ENCODE results near the gene KANSL2. TPM values are rescaled to one million over a fixed set of nuclear protein-coding genes. Genes with fewer than 3 reads are reported as not detected.
"Not testable (repeated sequence)": the region's sequence is repeated elsewhere in the genome, so short reads cannot be mapped to it uniquely, and the experiment has no call there.

The KANSL2 gene
- total RNA-seq, 2 experiments from 2014 or later: 40.3 to 42.2 TPM

DNA sequence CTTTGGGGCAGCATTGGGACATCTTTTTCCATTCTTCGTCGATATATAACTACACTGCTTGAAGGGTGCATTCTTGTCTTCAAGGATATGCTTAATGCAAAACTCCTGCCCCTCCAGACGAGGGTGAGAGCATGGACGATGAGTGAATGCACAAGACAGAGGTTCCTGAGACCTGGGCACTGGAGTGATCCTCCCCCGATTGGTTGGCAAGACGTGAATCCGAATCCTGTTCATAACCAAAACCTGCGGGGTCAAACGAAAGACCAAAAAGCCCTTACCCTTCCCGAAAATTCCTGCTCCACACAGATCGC lies 684 bp downstream of the KANSL2 start:
- Mint-ChIP-seq H3K27me3 (no peaks in the 10 kb centered on the region), H3K4me3 (peak overlapping the region; percentile 99), H3K9me3 (no peaks in the 10 kb centered on the region), H3K4me1 (peaks cover 48% of the 10 kb centered on the region), H3K36me3 (ENCODE audit: low read depth) (peaks cover 50% of the 10 kb centered on the region), H3K27ac (peak overlapping the region; percentile 91)
- DNase-seq: no peak
- POLR2A ChIA-PET: interaction anchor here (0.9 to 2.8 kb wide), 18 partner anchors 9 to 1289 kb away, joined by 3 to 52 read pairs (median 6); partner anchors contain the start of genes CACNB3, CCNT1, DDX23 and RPAP3
- CTCF ChIA-PET: interaction anchor here (0.7 kb wide), 1 partner anchor 12 kb away, joined by 3 read pairs; no protein-coding TSS in a partner anchor

DNA sequence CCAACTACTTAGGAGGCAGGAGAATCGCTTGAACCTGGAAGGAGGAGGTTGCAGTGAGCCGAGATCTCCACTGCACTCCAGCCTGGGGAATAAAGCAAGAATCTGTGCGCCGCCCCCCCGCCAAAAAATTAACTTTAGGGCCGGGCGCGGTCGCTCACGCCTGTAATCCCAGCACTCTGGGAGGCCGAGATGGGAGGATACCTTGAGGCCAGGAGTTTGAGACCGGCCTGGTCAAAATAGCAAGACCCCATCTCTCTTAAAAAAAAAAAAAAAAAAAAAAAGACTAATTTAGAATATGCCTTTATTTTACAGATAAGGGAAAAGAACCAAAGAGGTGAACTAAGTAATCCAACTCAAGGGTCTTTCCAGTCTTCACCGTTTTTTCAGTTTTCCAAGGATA lies 1.2 kb downstream of the KANSL2 start:
- peaks cover 50% of the 10 kb centered on the region for H3K36me3 Mint-ChIP-seq (ENCODE audit: low read depth)
- DNase-seq: no peak
- no peaks in the 10 kb centered on the region for H3K27me3 Mint-ChIP-seq
- ChIA-PET CTCF (interaction anchor here (0.7 kb wide), 1 partner anchor 13 kb away, joined by 3 read pairs; no protein-coding TSS in a partner anchor), POLR2A (interaction anchor here (2.2 to 2.4 kb wide), 2 partner anchors 134 to 450 kb away, joined by 9 to 15 read pairs; partner anchors contain the start of gene TUBA1B)
- H3K4me3 Mint-ChIP-seq: peak overlapping the region; percentile 99
- peaks cover 51% of the 10 kb centered on the region for H3K4me1 Mint-ChIP-seq
- H3K27ac Mint-ChIP-seq: peak overlapping the region; percentile 91
- no peaks in the 10 kb centered on the region for H3K9me3 Mint-ChIP-seq

DNA sequence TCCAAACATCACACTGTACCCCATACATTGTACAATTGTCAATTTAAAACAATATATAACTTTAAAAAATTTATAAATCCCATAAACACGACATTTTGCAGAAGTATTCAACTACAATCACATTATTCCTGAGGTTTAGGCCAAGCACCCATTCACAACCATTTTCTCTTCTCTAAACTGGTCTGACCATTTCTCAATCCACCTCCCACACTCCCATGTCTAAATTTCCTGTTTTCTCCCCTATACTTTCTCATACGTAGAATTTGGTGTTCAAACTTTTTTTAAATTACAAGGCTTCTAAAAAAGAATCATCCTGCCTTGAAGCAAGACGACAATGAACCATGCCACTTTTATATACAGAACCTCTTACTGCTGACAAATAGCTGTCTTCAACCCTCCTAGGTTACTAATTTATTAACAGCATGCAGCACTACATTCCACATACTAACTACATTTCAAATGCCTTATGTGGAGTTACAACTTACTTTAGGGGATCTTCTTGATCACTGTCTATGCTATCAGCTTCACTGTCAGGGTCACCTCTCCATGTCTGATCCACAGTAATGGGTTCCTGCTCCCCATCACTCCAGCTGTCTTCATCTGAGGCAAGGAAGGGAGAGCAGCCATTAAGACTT lies 3.4 kb downstream of the KANSL2 start:
- Mint-ChIP-seq H3K9me3 (no peaks in the 10 kb centered on the region), H3K4me1 (peaks cover 53% of the 10 kb centered on the region), H3K4me3 (peak overlapping the region; percentile 72), H3K27me3 (no peaks in the 10 kb centered on the region), H3K27ac (peak overlapping the region; percentile 87), H3K36me3 (ENCODE audit: low read depth) (peaks cover 55% of the 10 kb centered on the region)
- DNase-seq: no peak
- ChIA-PET POLR2A (interaction anchor here (1.1 to 2.9 kb wide), 2 partner anchors 13 to 37 kb away, joined by 3 to 10 read pairs; partner anchors contain the start of gene CCNT1), CTCF (interaction anchor here (0.7 to 1.7 kb wide), 3 partner anchors 8 to 136 kb away, joined by 3 to 4 read pairs (median 4); no protein-coding TSS in a partner anchor)

DNA sequence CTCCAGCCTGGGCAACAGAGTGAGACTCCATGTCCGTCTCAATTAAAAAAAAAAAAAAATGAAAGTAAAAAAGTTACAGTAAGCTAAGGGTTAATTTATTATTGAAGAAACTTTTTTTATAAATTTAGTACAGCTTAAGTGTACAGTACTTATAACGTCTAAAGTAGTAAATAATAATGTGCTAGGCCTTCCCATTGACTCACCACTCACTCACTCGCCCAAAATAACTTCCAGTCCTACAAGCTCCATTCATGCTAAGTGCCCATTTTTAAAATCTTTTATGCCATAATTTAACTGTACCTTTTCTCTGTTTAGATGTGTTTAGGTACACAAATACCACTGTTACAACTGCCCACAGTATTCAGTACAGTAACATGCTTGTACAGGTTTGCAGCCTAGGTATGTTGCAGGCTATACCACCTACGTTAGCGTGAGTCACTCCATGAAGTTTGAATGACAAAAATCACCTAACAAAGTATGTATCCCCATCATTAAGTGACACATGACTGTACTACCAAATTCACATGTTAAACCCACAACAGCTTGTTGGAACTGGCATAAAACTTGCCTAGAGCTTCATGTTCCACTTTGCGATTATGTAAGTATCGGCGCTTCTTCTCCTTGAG lies 10.7 kb downstream of the KANSL2 start:
- ChIA-PET CTCF (interaction anchor here (1.4 kb wide), 1 partner anchor 144 kb away, joined by 3 read pairs; no protein-coding TSS in a partner anchor), POLR2A (interaction anchor here (1.0 to 4.3 kb wide), 2 partner anchors 11 to 45 kb away, joined by 4 to 33 read pairs; partner anchors contain the start of genes CCNT1 and KANSL2)
- Mint-ChIP-seq H3K36me3 (ENCODE audit: low read depth) (peaks cover 49% of the 10 kb centered on the region), H3K27ac (no peak overlapping the region), H3K27me3 (no peaks in the 10 kb centered on the region), H3K4me1 (peaks cover 8% of the 10 kb centered on the region), H3K4me3 (no peak overlapping the region), H3K9me3 (no peaks in the 10 kb centered on the region)
- no peak for DNase-seq

DNA sequence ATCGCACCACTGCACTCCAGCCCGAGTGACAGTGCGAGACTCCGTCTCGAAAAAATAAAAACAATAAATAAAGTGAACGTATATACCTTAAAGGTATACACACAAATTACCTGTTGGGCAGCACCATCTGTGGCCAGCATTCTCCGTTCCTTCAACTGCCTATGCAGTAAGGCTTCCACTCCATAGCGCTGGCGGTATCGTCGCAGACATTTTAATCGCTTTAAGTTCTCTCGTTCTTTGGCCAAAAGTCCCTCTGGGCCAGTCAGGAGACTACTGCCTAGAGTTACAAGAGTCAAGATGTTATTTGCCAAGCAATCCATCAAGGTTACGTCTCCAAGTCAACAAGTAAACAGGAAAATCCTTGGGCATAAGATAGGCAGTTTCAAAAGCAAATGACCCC lies 13.0 kb downstream of the KANSL2 start:
- peaks cover 2% of the 10 kb centered on the region for H3K4me1 Mint-ChIP-seq
- no peaks in the 10 kb centered on the region for H3K27me3 Mint-ChIP-seq
- CTCF ChIA-PET: interaction anchor here (0.9 kb wide), 1 partner anchor 126 kb away, joined by 4 read pairs; no protein-coding TSS in a partner anchor
- no peak overlapping the region for H3K4me3 Mint-ChIP-seq
- DNase-seq: no peak
- H3K9me3 Mint-ChIP-seq: no peaks in the 10 kb centered on the region
- POLR2A ChIA-PET: interaction anchor here (1.6 kb wide), 1 partner anchor 13 kb away, joined by 3 read pairs; the partner anchor contains the start of gene KANSL2
- no peak overlapping the region for H3K27ac Mint-ChIP-seq
- peaks cover 49% of the 10 kb centered on the region for H3K36me3 Mint-ChIP-seq (ENCODE audit: low read depth)

DNA sequence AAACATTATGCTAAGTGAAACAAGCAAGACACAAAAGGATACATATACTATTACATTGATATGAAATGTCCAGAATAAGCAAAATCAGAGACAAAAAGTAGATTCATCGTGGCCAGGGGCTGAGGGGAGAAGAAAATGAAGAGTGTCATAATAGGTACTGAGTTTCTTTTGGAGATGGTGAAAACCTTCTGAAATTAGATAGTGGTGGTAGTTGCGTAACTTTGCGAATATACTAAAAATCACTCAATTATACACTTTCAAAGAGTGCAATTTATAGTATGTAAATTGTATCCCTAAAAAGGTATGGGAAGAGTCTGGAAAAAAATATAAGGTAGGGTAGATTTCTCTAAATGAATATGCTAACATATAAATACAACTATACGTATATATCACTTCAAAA lies 22.2 kb downstream of the KANSL2 start:
- Mint-ChIP-seq H3K9me3 (no peaks in the 10 kb centered on the region), H3K4me3 (no peak overlapping the region), H3K36me3 (ENCODE audit: low read depth) (peaks cover 47% of the 10 kb centered on the region), H3K27ac (no peak overlapping the region), H3K27me3 (no peaks in the 10 kb centered on the region), H3K4me1 (no peaks in the 10 kb centered on the region)
- CTCF ChIA-PET: no interaction called here
- POLR2A ChIA-PET: no interaction called here
- no peak for DNase-seq

- DNase-seq: no peak
- H3K27ac Mint-ChIP-seq: no peak overlapping the region
- no peaks in the 10 kb centered on the region for H3K4me1 Mint-ChIP-seq
- H3K4me3 Mint-ChIP-seq: no peak overlapping the region
- ChIA-PET POLR2A (no interaction called here), CTCF (no interaction called here)
- H3K9me3 Mint-ChIP-seq: no peaks in the 10 kb centered on the region
- H3K36me3 Mint-ChIP-seq (ENCODE audit: low read depth): peaks cover 51% of the 10 kb centered on the region
- no peaks in the 10 kb centered on the region for H3K27me3 Mint-ChIP-seq
Observed at GRCh38 chr12:48651681-48652080, 30.4 kb downstream of the KANSL2 start.

GRCh38 chr12:48645354-48645753 lies 36.7 kb downstream of the KANSL2 start:
- Mint-ChIP-seq H3K36me3 (ENCODE audit: low read depth) (peaks cover 48% of the 10 kb centered on the region), H3K9me3 (peaks cover 13% of the 10 kb centered on the region)
- DNase-seq, H3K4me1 Mint-ChIP-seq, H3K4me3 Mint-ChIP-seq, POLR2A ChIA-PET, H3K27ac Mint-ChIP-seq, H3K27me3 Mint-ChIP-seq: not testable (repeated sequence)
- CTCF ChIA-PET: interaction anchor here (0.7 kb wide), 1 partner anchor 1750 kb away, joined by 3 read pairs; no protein-coding TSS in a partner anchor

DNA sequence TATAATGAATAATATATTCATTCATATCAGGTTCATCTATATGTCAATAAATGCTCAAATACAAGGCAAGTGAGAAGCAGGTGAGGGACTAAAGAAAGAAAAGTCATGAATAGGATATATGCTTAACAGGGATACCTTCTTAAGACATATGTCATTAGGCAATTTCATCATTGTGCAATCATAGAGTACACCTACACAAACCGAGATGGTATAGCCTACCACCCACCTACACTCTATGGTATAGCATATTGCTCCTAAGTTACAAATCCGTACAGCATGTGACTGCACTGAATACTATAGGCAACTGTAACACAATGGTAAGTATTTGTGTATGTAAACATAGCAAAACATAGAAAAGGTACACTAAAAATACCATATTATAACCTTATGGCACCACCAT lies 39.0 kb downstream of the KANSL2 start:
- H3K27ac Mint-ChIP-seq: no peak overlapping the region
- H3K27me3 Mint-ChIP-seq: no peaks in the 10 kb centered on the region
- H3K36me3 Mint-ChIP-seq (ENCODE audit: low read depth): peaks cover 42% of the 10 kb centered on the region
- peaks cover 13% of the 10 kb centered on the region for H3K9me3 Mint-ChIP-seq
- POLR2A ChIA-PET: no interaction called here
- no peaks in the 10 kb centered on the region for H3K4me1 Mint-ChIP-seq
- CTCF ChIA-PET: no interaction called here
- no peak overlapping the region for H3K4me3 Mint-ChIP-seq
- no peak for DNase-seq

GRCh38 chr12:48641752-48642555 lies 40.1 kb downstream of the KANSL2 start:
- H3K4me3 Mint-ChIP-seq, DNase-seq, H3K27me3 Mint-ChIP-seq, H3K4me1 Mint-ChIP-seq, CTCF ChIA-PET, POLR2A ChIA-PET, H3K27ac Mint-ChIP-seq: not testable (repeated sequence)
- Mint-ChIP-seq H3K9me3 (peaks cover 13% of the 10 kb centered on the region), H3K36me3 (ENCODE audit: low read depth) (peaks cover 37% of the 10 kb centered on the region)

- Mint-ChIP-seq H3K27me3 (no peaks in the 10 kb centered on the region), H3K4me1 (no peaks in the 10 kb centered on the region), H3K4me3 (no peak overlapping the region), H3K9me3 (peaks cover 13% of the 10 kb centered on the region), H3K27ac (no peak overlapping the region), H3K36me3 (ENCODE audit: low read depth) (peaks cover 29% of the 10 kb centered on the region)
- POLR2A ChIA-PET: no interaction called here
- DNase-seq: no peak
- CTCF ChIA-PET: interaction anchor here (0.6 kb wide), 1 partner anchor 361 kb away, joined by 3 read pairs; no protein-coding TSS in a partner anchor
Observed at GRCh38 chr12:48640854-48641253, 41.2 kb downstream of the KANSL2 start.

DNA sequence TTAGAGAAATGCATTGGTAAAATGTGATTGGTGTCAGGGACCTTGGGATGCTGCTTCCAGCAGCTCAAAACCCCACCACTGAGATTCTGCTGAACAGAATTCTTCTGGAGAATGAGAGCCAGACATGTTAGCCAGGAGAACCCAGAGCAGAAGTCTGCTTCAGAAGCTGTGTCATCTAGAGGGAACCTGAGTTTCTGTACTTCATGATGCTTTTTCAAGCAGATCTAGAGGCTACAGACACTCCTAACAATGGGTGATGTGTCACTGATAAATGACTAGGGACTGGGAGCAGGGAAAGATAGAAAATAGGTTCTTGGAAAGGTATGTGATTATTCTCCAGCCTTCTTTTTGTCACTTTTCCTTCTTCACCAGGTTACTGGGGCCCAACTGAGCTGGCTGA lies 41.6 kb downstream of the KANSL2 start:
- ChIA-PET CTCF (no interaction called here), POLR2A (no interaction called here)
- no peak overlapping the region for H3K27ac Mint-ChIP-seq
- DNase-seq: no peak
- no peaks in the 10 kb centered on the region for H3K27me3 Mint-ChIP-seq
- peaks cover 29% of the 10 kb centered on the region for H3K36me3 Mint-ChIP-seq (ENCODE audit: low read depth)
- peaks cover 13% of the 10 kb centered on the region for H3K9me3 Mint-ChIP-seq
- H3K4me1 Mint-ChIP-seq: no peaks in the 10 kb centered on the region
- no peak overlapping the region for H3K4me3 Mint-ChIP-seq

GRCh38 chr12:48631071-48631470 lies 51.0 kb downstream of the KANSL2 start:
- ChIA-PET CTCF (no interaction called here), POLR2A (no interaction called here)
- H3K36me3 Mint-ChIP-seq (ENCODE audit: low read depth): no peaks in the 10 kb centered on the region

More at GRCh38 chr12:48631071-48631470, 51.0 kb downstream of the KANSL2 start:
- Mint-ChIP-seq H3K4me3 (no peak overlapping the region), H3K9me3 (no peaks in the 10 kb centered on the region), H3K27me3 (peaks cover 11% of the 10 kb centered on the region), H3K27ac (no peak overlapping the region), H3K4me1 (no peaks in the 10 kb centered on the region)
- DNase-seq: no peak
